ENCODE results near the gene CYFIP2.

Gene CYFIP2

GRCh38 chr5:157359356-157360055, 93.6 kb downstream of the CYFIP2 start:
- no peak for DNase-seq

GRCh38 chr5:157362012-157362411, 96.1 kb downstream of the CYFIP2 start:
- DNase-seq, result peak; percentile 65

- no peak for DNase-seq
Observed at GRCh38 chr5:157362502-157362901, 96.6 kb downstream of the CYFIP2 start.

- no peak for DNase-seq
Observed at GRCh38 chr5:157362982-157363381, 97.1 kb downstream of the CYFIP2 start.

GRCh38 chr5:157365732-157366131, 99.8 kb downstream of the CYFIP2 start:
- DNase-seq, result no peak

GRCh38 chr5:157366741-157367674, 101.1 kb downstream of the CYFIP2 start:
- peak; percentile 86 for DNase-seq

GRCh38 chr5:157369507-157369906, 103.6 kb downstream of the CYFIP2 start:
- no peak for DNase-seq

- peak; percentile 86 for DNase-seq
Observed at GRCh38 chr5:157370967-157371366, 105.0 kb downstream of the CYFIP2 start.

GRCh38 chr5:157371655-157372471, 105.9 kb downstream of the CYFIP2 start:
- DNase-seq, result peak; percentile 59

- DNase-seq, result peak; percentile 49
Observed at GRCh38 chr5:157372472-157372822, 106.5 kb downstream of the CYFIP2 start.

- DNase-seq, result no peak
Observed at GRCh38 chr5:157378509-157378908, 112.6 kb downstream of the CYFIP2 start.

GRCh38 chr5:157379983-157380382, 114.1 kb downstream of the CYFIP2 start:
- DNase-seq, result no peak

- no peak for DNase-seq
Observed at GRCh38 chr5:157381746-157382145, 115.8 kb downstream of the CYFIP2 start.

GRCh38 chr5:157382996-157383800, 117.3 kb downstream of the CYFIP2 start:
- peak; percentile 16 for DNase-seq

- peak; percentile 100 for DNase-seq
Observed at GRCh38 chr5:157384971-157385709, 119.2 kb downstream of the CYFIP2 start.

- no peak for DNase-seq
Observed at GRCh38 chr5:157387041-157387563, 121.2 kb downstream of the CYFIP2 start.

GRCh38 chr5:157387683-157388093, 121.8 kb downstream of the CYFIP2 start:
- peak; percentile 97 for DNase-seq

GRCh38 chr5:157388111-157388710, 122.3 kb downstream of the CYFIP2 start:
- peak; percentile 50 for DNase-seq

- no peak for DNase-seq
Observed at GRCh38 chr5:157389103-157389502, 123.2 kb downstream of the CYFIP2 start.

- no peak for DNase-seq
Observed at GRCh38 chr5:157390133-157390532, 124.2 kb downstream of the CYFIP2 start.
